Fibroblast of skin of back (primary cell): Measurements from ENCODE around the gene FBXO21.
A peak's percentile ranks its signal among the peaks of the same experiment; 100 is the strongest.
"Not testable (repeated sequence)": the region's sequence is repeated elsewhere in the genome, so short reads cannot be mapped to it uniquely, and the experiment has no call there.

Experiments used
- DNase-seq: peaks from one replicate; pipeline ENCODE4 v3.0.0-alpha.2; 2013

FBXO21 gene

DNA sequence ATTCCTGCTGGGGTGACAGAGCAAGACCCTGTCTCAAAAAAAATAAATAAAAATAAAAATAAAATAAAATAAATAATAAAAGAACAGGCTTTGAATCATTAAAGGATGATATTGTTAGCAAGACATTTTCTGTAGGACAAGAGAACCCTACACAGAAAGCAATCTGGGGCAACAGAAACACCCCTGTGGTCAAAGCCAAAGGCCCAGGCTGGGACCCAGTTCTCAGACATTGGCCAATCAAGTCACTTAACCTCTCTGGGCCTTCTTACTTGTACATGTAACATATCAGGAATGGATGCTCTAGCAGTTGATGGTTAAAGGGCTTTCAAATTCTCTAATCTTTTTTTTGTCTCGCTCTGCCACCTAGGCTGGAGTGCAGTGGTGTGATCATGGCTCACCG lies 55.5 kb downstream of the FBXO21 start:
- no peak for DNase-seq

DNA sequence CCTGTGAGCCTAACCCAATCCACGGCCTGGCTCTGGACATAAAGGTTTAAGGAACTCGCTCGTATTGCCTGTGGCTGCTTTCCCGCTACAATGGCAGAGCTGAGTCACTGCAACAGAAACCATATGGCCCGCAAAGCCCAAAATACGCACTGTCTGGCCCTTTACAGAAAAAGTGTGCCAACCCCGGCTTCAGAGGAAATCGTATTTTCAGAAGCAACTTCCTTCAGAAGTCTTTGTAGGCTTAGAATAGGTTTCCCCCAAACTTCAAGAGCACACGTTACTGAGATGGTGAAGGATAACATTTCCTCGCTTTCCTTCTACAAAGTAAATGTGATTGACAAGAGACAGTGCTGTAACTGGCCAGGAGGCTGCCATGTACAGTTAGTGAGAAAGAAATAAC lies 56.2 kb downstream of the FBXO21 start:
- peak; percentile 12 for DNase-seq

DNA sequence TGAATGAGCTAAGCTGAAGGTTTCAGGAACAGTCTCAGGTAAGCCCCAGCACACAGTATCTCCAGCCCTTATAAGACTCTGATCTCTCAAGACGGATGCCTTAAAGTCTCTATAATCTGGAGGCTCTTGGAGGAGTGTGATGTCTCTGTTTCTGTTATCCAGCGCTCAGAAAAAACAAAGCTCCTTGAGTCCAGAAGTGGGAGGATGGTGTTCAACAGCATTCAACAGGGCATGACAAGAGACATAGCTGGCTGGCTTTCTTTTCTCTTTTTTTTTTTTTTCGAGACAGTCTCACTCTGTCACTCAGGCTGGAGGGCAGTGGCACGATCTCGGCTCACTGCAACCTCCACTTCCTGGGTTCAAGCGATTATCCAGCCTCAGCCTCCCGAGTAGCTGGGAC lies 59.5 kb downstream of the FBXO21 start:
- DNase-seq = no peak

DNA sequence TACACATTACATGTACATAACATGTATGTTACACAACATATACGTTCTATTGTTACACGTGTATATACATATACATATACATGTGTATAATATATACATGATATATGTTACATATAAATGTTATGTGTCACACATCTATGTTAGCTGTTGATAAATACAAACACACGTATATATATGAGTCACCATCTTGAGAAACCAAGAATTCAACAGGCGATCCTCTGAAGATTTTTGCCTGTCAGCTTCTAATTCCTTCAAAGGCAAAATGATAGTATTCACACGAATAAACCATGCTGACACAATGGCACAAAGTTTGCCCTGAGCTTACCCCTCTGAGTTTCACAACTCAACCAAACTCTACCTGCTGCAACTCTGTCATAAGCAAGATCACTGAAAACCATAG lies 60.9 kb downstream of the FBXO21 start:
- DNase-seq = no peak

DNA sequence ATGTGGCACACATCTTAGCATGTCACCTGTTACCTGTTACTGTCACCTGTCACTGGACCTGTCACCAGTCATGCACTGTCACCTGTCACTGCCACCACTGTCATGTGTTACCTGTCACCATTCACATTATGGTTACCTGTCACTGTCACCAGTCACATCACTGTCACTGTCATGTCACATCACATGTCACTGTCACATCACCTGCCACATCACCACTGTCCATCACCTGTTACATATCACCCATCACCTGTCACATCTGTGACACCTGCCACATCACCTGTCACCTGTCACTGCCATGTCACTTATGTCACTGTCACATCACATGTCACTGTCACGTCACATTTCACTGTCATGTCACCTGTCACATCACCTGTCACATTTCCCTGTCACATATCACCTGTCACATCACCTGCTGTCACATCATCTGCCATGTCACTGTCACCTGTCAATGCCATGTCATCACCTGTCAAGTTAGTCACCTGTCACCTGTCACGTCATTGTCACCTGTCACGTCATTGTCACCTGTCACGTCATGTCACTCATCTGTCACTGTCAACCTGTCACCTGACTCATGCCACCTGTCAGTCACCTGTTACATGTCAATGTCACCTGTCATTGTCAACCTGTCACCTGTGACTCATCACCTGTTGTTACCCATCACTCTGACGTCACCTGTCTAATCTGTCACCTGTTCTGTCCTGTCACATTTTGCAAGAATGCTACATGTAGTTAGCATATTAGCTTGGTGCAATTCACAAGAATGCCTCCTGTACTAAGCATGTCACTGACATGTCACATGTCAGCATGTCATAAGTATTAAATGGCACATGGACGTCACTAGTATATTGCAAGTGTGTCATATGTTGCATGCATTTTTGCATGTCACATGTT lies 62.1 kb downstream of the FBXO21 start:
- DNase-seq = no peak

DNA sequence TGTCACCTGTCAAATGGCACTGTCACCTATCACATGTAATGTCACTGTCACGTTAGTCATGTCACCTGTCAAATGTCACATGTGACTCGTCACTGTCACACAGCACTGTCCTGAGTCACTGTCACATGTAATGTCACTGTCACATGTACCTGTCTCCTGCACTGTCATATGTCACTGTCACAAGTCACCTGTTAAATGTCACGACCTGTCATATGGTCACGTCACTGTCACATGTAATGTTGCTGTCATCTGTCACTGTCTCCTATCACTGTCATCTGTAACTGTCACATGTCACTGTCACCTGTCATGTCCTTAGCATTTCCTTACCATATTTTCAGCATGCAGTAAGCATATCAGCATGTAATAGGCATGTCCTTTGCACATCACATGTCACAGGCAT lies 63.9 kb downstream of the FBXO21 start:
- no peak for DNase-seq

DNA sequence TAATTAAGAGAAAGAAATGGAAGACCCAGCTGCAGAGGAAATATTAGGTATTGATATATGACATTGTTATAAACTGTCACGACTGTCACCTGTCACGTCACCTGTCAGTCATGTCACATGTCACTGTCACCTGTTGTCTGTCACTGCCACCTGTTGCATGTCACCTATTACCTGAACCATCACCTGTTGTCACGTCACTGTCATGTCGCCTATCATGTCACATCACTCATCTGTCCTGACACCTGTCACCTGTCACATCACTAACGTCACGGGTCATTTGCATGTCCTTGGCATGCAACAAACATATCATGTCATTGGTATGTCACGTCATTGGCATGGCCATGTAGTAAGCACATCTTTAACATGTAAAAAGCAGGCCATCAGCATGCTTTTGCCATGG lies 64.5 kb downstream of the FBXO21 start:
- DNase-seq = no peak

DNA sequence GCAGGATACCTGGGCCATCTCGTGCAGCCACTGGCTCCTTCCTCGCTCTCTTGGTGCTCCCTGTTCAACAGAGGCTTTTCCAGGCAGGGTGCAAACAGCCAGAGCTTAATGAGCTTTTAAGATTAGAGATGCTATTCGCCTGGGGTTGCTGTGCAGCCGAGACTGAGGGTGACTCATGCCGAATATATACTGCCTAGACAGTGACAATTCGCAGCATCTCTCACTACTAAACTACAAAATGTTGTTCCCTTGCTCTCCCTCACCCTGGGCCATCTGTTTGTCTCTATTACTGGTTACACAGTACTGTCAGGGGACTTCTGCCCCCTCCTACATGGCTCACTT lies 65.0 kb downstream of the FBXO21 start:
- no peak for DNase-seq

DNA sequence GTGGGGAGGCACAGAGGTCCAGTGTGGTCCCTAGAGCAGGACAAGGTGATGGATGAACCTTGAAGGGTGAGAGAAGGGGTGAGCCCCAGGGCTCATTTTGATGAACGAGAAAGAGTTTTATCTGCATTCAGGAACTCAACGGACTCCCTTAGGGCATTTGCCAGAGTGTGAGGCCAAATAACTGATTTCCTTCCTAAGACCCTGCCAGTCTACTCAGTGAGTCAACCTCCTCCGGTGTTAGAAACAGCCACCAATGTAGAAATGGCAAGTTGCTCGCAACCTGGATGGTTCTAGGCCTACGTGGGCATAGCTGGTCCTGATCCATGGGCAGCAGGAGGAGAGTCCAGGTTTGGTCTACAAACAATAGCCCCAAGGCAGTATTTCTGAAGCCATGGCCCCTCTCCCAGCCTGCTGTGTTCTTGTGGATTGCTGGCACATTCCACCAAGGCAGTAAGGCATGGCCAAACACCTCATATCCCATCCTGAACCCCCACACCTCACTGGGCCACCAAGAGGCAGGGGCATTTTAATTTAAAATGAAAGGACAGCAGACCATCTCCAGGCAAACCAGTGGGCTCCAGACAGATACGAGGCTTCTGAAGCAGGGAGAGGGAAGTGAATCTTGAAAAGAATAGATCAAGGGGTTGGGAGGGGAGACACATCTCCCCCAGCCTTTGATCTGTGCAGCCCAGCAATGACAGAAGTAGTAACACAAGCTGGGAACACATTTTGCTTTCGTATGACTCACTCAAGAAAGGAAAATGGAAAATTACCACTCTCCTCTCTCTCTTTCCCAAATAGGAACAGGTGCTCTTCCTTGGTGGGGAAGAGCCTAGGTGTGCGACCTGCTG lies 65.6 kb downstream of the FBXO21 start:
- DNase-seq = no peak

DNA sequence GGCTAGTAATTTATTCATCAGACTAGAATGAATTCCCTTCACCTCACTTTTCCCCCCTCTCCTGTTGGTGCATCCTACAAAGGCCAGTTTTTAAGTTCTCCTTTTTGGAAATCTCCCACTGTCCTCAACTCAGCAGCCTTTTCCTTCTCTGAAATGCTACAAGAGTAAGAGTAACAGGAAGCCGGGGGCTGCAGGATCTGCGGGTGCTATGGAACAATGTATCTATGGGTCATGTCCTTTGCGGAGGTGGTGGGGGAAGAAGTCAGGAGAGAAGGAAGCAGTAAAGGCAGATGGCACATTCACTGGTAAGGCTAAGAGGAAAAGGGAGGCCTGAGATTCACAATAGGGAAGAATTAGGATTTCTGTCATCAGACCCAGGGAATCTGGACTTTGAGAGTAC lies 68.8 kb downstream of the FBXO21 start:
- DNase-seq = no peak

DNA sequence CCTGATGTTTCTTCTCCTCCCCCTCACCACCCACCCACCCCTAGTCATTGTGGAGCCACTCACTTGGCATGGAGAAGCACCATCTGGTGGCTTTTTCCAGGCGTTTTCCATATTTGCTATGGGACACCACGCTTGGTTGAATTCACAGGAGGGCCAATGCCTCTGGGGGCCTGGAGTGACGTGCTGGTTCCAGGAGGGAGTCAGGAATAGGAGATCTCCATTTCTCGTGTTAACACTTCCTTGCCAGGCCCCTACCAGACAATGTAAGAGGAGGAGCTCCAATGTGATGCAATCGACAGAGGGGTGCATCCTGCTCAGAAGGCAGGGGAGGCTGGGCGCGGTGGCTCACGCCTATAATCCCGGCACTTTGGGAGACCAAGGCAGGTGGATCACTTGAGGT lies 69.5 kb downstream of the FBXO21 start:
- DNase-seq = no peak

DNA sequence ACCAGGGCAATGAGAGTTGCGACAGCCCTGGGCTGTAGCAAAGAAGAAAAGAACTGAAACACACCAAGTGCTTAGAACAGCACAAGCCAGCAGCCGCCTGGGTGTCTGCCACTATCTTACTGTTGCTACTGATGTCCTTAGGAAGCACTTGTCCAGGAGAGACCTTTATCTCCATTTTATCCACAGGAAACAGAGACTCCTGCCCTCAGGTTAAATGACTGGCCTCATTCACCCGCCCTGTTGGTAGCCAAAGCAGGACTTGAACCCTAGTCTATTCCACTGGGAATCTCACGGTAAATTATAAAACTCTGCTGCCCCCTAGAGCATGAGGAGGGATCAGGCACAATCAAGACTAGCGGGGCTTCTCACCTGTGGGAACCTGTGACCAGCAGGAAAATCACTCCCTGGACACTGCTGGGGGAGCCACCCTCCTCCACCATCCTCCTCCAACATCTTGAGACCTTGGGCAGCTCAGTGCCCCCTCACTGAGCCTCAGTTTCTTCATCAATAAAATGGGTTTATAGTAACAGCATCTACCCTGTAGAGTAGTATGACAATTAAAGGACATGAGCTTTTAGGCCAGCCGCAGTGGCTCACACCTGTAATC lies 70.6 kb downstream of the FBXO21 start:
- DNase-seq = no peak

DNA sequence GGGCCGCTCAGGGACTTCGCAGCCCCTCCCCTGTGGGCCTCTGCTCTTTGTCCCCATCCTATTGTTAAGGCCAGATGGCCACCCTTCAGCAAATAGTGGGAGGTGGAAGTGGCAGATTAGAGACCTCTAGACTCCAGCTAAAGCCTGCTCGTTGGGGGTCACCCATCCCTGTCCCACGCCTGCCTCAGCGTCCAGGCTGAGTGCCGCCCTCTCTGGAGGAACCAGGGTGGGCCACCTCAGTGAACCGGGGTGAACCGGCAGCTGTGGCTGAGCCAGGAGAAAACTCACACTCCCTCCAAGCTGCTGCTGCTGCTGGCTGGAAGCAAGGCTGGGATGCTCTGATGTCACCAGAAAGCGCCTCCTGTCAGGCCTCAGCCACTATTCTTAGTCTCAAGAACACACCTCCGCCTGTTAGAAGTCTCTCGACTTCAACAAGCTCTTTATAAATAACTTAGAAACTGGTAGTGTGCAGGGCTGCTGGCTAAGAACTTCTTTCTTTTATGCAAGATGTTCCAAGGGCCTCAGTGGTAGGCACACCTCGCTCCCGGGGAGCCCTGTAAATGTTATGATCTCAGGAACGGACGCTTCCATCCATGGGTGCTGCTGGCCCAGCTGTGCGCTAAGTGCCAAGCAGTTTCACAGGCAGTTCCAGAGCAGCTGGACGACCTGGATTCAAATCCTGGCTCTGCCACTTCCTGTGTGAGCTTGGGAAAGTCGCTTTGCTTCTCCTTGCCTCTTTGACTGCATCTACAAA lies 71.3 kb downstream of the FBXO21 start:
- DNase-seq = no peak

DNA sequence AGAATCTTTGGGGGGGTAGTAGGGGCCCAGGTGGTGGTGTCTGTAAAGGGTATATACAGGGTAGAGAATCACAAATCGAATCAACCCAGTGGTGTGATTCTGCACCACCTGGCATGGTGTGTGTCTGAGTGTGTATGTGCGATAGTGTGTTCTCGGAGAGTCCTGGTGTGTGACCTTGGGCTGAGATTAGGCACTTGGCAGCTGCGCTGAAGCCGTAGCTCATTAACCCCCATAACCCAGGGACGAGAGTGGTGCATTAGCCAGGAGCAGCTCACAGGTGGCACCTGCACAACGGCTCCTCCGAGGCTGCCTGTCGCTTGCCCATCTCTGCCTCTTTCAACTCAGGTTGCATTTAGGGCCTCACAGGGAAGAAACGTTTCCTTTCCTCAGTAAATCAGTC lies 75.5 kb downstream of the FBXO21 start:
- DNase-seq = no peak

DNA sequence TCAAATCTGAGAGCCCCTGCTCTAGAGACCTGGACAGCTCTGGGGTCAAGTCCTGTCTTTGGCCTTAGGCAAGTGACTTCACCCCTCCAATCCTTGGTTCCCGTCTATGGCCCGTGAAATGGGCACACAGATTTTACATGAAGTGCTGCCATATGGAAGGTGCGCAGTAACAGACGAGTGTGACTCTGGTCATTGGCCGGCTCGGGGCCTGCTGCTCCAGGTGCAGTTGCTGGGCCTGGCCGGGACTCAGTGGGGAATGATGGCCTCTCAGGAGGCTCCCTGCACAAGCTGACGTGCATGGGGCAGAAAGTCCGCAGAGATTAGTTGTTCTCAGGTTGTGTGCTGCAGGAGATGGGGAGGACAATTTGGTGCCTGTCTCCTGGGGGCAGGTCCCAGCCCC lies 77.0 kb downstream of the FBXO21 start:
- no peak for DNase-seq

DNA sequence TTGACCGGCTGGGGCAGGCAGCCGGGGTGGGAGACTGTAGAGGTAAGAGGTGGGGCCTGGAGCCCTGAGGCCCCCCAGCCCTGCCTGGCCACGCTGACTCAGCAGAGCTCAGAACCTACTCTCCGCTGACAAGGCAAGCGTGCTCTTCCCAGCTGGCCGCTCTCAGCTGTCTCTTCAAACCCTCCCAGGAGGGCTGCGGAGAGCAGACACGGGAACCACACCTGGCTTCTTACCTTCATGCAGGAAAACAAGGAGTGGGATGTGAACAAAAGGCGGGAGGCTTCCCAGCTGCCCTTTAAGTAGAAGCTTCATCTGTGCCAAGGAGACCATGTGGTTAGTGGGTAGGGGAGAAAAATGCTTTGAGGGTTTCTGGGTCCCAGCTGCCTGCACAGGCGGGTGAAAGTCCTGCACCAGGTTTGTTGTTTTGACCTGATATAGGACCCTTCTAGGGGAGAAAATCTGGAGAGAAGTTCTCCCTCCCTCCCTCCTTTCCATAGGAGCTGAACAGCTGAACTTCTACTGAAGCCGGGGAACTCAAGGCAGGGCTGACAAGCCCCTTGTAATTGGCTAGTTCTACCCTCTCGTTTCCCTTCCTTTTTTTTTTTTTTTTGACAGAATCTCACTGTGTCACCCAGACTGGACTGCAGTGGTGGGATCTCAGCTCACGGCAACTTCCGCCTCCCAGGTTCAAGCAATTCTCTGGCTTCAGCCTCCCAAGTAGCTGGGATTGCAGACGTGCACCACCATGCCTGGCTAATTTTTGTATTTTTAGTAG lies 78.3 kb downstream of the FBXO21 start:
- no peak for DNase-seq

DNA sequence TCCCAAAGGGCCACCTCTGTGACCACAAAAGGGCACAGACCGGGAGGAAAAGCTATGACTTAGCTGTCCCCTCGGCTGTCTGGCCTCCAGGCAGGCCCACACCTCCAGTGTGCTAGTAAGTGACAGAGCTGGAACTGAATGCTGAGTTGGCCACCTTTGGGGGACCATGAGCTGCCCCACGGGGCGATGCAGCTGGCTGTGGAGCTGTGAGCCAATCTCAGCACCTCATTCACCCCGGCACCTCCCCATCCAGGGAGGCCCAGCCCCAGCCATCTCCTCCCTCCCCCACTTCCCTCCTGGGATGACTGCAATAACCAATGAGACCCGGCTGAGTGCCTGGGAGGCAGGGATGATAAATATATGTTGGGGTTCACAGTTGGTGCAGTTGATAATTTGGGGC lies 78.9 kb downstream of the FBXO21 start:
- DNase-seq = no peak

DNA sequence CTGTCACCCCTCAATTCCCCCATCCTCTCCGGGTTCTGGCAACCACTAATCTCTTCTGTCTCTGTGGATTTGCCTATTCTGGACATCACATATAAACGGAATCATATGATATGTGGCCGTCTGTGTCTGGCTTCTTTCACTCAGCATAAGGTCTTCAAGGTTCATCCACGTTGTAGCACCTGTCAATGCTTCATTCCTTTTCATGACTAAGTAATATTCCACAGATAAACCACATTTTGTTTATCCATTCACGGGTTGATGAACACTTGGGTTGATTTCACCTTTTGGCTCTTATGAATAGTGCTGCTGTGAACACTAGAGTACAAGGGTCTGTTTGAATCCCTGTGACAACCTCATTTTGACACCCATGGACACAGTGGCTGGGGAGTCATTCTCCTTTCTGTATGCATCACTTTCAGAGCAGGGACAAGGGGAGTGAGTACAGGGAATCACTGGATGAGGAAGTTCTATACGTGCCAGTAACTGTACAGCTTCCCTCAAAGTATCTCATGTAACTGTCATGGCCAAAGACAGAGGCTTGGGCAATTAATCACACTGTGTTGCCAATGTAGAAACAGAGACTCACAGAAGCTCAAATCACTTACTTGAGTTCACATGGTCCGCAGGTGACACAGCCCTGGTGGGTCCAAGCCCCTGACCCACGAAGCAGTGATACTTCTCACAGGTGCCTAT lies 80.2 kb downstream of the FBXO21 start:
- no peak for DNase-seq

DNA sequence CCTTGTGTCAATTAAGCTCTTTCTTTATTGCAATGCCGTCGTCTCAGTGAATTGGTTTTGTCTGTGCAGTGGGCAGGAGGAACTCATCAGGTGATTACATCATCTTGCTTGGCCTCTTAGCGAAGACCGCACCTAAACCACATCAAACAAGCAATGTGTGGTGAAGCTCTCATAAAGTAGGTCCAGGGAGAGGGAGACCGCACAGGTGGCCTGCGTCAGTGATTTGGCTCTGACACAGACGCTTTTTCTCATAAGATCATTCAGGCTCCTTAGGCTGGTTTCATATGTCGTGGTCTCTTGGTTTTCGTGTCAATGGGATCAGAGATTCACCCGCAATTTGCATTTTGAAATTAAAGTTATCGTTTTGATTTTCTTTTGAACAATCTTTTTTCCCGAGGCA lies 84.4 kb downstream of the FBXO21 start:
- DNase-seq = no peak

DNA sequence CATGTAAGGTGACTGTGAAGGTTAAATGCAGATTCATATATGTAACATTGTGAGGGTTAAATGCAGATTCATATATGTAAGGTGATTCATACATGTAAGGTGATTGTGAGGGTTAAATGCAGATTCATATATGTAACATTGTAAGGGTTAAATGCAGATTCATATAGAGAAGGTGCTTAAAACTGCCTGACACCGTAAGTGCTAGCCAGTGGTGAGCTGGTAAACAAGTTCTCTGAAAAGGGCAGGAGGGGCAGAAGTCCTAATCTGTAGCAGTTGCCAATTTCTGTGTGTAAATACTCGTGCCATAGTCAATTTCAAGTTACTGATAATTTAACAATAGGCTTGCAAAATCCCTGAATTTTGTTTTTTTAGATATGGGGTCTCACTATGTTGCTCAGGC lies 86.3 kb downstream of the FBXO21 start:
- DNase-seq = not testable (repeated sequence)

DNA sequence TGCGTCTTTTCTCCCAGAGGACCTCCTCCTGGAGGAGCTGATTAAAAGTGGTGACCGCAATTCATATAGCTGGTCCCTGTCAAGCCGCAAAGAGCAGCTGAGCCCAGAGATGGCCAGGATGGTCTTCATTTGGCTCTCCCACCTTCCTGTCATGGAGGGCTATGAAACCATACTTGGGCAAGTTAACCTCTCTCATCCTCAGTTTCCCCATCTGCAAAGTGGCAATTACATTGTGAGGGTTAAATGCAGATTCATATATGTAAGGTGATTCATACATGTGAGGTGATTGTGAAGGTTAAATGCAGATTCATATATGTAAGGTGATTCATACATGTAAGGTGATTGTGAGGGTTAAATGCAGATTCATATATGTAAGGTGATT lies 87.5 kb downstream of the FBXO21 start:
- DNase-seq = no peak
